ENCODE results near the gene MRPL33.

- no peak for TF ChIP-seq ZNF274 (IDR thresholded peaks at IDR 0.05; ENCODE audit: low read depth, low read length)
- no peak for TF ChIP-seq YY1 (IDR thresholded peaks at IDR 0.05; ENCODE audit: insufficient read depth, insufficient read length)
These were observed 38.3 kb downstream of the MRPL33 start for GRCh38 chr2:27809761-27810241.

All from NT2/D1 (cell line).